ENCODE results near the gene CDCA4. TPM values are rescaled to one million over a fixed set of nuclear protein-coding genes. Genes with fewer than 3 reads are reported as not detected.

The CDCA4 gene
- polyA plus RNA-seq, 1 donor from 2014 or later, result 5.4 TPM

DNA sequence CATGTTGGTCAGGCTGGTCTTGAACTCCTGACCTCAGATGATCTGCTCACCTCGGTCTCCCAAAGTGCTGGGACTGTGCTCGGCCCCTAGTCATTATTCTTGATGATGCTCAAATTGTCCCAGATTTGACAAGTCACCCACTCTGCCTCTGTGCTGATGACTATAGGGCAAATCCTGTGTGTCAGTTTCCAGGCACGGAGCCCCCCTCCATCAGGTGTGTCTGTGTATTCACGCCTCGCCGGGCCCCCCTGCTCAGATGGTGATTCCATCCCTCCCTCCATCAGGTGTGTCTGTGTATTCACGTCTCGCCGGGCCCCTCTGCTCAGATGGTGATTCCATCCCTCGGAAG is 48.6 kb upstream of the CDCA4 start:
- Histone ChIP-seq H3K36me3 (ENCODE audit: insufficient read depth, low read length) (no peaks in the 10 kb centered on the region), H3K4me3 (ENCODE audit: low read length) (no peak overlapping the region), H3K27ac (ENCODE audit: low read length) (no peak overlapping the region), H2AFZ (ENCODE audit: low read depth, low read length) (no peak overlapping the region), H3K9me3 (ENCODE audit: low read length) (no peaks in the 10 kb centered on the region), H3K79me2 (replicated peaks; ENCODE audit: insufficient read depth, low read length) (no peaks in the 10 kb centered on the region), H3K9ac (ENCODE audit: low read length) (no peak overlapping the region), H4K20me1 (ENCODE audit: insufficient read depth) (no peaks in the 10 kb centered on the region), H3K4me2 (ENCODE audit: low read length) (no peak overlapping the region), H3K9me2 (ENCODE audit: insufficient read depth, low read length) (no peaks in the 10 kb centered on the region), H3F3A (ENCODE audit: insufficient read depth, low read length, poor library complexity, severe bottlenecking) (no peaks in the 10 kb centered on the region), H3K27me3 (ENCODE audit: insufficient read depth, low read depth, low read length) (no peaks in the 10 kb centered on the region)
- TF ChIP-seq EP300 (conservative IDR thresholded peaks at IDR 0.05; ENCODE audit: poor library complexity, severe bottlenecking), result no peak
- TF ChIP-seq, protein P1, sequence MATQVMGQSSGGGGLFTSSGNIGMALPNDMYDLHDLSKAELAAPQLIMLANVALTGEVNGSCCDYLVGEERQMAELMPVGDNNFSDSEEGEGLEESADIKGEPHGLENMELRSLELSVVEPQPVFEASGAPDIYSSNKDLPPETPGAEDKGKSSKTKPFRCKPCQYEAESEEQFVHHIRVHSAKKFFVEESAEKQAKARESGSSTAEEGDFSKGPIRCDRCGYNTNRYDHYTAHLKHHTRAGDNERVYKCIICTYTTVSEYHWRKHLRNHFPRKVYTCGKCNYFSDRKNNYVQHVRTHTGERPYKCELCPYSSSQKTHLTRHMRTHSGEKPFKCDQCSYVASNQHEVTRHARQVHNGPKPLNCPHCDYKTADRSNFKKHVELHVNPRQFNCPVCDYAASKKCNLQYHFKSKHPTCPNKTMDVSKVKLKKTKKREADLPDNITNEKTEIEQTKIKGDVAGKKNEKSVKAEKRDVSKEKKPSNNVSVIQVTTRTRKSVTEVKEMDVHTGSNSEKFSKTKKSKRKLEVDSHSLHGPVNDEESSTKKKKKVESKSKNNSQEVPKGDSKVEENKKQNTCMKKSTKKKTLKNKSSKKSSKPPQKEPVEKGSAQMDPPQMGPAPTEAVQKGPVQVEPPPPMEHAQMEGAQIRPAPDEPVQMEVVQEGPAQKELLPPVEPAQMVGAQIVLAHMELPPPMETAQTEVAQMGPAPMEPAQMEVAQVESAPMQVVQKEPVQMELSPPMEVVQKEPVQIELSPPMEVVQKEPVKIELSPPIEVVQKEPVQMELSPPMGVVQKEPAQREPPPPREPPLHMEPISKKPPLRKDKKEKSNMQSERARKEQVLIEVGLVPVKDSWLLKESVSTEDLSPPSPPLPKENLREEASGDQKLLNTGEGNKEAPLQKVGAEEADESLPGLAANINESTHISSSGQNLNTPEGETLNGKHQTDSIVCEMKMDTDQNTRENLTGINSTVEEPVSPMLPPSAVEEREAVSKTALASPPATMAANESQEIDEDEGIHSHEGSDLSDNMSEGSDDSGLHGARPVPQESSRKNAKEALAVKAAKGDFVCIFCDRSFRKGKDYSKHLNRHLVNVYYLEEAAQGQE (IDR thresholded peaks at IDR 0.05; ENCODE audit: borderline replicate concordance), result no peak
- TF ChIP-seq, protein P2, sequence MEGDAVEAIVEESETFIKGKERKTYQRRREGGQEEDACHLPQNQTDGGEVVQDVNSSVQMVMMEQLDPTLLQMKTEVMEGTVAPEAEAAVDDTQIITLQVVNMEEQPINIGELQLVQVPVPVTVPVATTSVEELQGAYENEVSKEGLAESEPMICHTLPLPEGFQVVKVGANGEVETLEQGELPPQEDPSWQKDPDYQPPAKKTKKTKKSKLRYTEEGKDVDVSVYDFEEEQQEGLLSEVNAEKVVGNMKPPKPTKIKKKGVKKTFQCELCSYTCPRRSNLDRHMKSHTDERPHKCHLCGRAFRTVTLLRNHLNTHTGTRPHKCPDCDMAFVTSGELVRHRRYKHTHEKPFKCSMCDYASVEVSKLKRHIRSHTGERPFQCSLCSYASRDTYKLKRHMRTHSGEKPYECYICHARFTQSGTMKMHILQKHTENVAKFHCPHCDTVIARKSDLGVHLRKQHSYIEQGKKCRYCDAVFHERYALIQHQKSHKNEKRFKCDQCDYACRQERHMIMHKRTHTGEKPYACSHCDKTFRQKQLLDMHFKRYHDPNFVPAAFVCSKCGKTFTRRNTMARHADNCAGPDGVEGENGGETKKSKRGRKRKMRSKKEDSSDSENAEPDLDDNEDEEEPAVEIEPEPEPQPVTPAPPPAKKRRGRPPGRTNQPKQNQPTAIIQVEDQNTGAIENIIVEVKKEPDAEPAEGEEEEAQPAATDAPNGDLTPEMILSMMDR (IDR thresholded peaks at IDR 0.05; ENCODE audit: poor library complexity, severe bottlenecking), result no peak
- TF ChIP-seq SMC3 (conservative IDR thresholded peaks at IDR 0.05; ENCODE audit: poor library complexity), result no peak
- TF ChIP-seq MXI1 (conservative IDR thresholded peaks at IDR 0.05; ENCODE audit: poor library complexity, severe bottlenecking), result no peak
- no peak for TF ChIP-seq EZH2 (IDR thresholded peaks at IDR 0.05; ENCODE audit: borderline replicate concordance, insufficient read depth, low read length, poor library complexity, severe bottlenecking)
- TF ChIP-seq RAD21 (conservative IDR thresholded peaks at IDR 0.05), result no peak
- TF ChIP-seq TAF1 (IDR thresholded peaks at IDR 0.05; ENCODE audit: low read depth), result no peak
- no peak for TF ChIP-seq POLR2AphosphoS5 (IDR thresholded peaks at IDR 0.05)

DNA sequence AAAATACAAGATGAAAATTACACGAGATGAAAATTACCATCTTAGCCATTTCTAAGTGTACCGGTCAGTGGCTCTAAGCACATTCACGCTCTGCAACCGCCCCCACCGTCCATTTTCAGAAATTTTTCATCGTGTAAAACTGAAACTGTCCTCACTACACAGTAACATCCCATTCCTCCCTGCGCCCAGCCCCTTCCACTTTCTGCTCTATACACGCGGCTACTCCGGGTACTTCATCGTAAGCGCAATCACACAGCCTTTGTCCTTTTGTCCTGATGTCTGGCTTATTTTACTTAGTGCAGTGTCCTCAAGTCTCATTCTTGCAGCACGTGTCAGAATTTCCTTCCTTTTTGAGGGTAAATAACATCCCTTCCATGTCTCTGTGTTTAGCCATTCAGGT is 47.9 kb upstream of the CDCA4 start:
- H3K4me2 ChIP-seq (ENCODE audit: low read length), result no peak overlapping the region
- no peaks in the 10 kb centered on the region for H3K9me2 ChIP-seq (ENCODE audit: insufficient read depth, low read length)
- no peak overlapping the region for H3K4me3 ChIP-seq (ENCODE audit: low read length)
- no peaks in the 10 kb centered on the region for H3F3A ChIP-seq (ENCODE audit: insufficient read depth, low read length, poor library complexity, severe bottlenecking)
- no peaks in the 10 kb centered on the region for H3K9me3 ChIP-seq (ENCODE audit: low read length)
- H3K9ac ChIP-seq (ENCODE audit: low read length), result no peak overlapping the region
- no peak overlapping the region for H3K27ac ChIP-seq (ENCODE audit: low read length)
- no peaks in the 10 kb centered on the region for H3K36me3 ChIP-seq (ENCODE audit: insufficient read depth, low read length)
- TF ChIP-seq EZH2 (IDR thresholded peaks at IDR 0.05; ENCODE audit: borderline replicate concordance, insufficient read depth, low read length, poor library complexity, severe bottlenecking) (no peak), SMC3 (conservative IDR thresholded peaks at IDR 0.05; ENCODE audit: poor library complexity) (no peak), MXI1 (conservative IDR thresholded peaks at IDR 0.05; ENCODE audit: poor library complexity, severe bottlenecking) (no peak), RAD21 (conservative IDR thresholded peaks at IDR 0.05) (no peak), EP300 (conservative IDR thresholded peaks at IDR 0.05; ENCODE audit: poor library complexity, severe bottlenecking) (no peak), POLR2AphosphoS5 (IDR thresholded peaks at IDR 0.05) (no peak), TAF1 (IDR thresholded peaks at IDR 0.05; ENCODE audit: low read depth) (no peak)
- TF ChIP-seq, protein P1 (IDR thresholded peaks at IDR 0.05; ENCODE audit: borderline replicate concordance), result no peak
- TF ChIP-seq, protein P2 (IDR thresholded peaks at IDR 0.05; ENCODE audit: poor library complexity, severe bottlenecking), result no peak
- H4K20me1 ChIP-seq (ENCODE audit: insufficient read depth), result no peaks in the 10 kb centered on the region
- H2AFZ ChIP-seq (ENCODE audit: low read depth, low read length), result no peak overlapping the region
- H3K79me2 ChIP-seq (replicated peaks; ENCODE audit: insufficient read depth, low read length), result no peaks in the 10 kb centered on the region
- H3K27me3 ChIP-seq (ENCODE audit: insufficient read depth, low read depth, low read length), result no peaks in the 10 kb centered on the region

All from neural cell (in vitro differentiated cells).